ENCODE results near the gene EYA2. TPM values are rescaled to one million over a fixed set of nuclear protein-coding genes. Genes with fewer than 3 reads are reported as not detected.

EYA2 gene
- total and polyA plus RNA-seq, 2 donors (not counting 3 experiments of a cell fraction or from before 2014, with no cell fraction given): not detected

- POLR2A ChIA-PET: no interaction called here
- Histone ChIP-seq H4K20me1 (replicated peaks; ENCODE audit: control insufficient read depth, extremely low read depth, insufficient read depth, low read length) (no peaks in the 10 kb centered on the region), H3K79me2 (ENCODE audit: control insufficient read depth, insufficient read depth, low read length) (no peaks in the 10 kb centered on the region), H3K9me3 (replicated peaks; ENCODE audit: control insufficient read depth, insufficient read depth, low read length) (no peaks in the 10 kb centered on the region), H3K27me3 (ENCODE audit: control insufficient read depth in 2 of 2, insufficient read depth in 2 of 2, low read length in 2 of 2) (no peaks in the 10 kb centered on the region), H3K4me2 (ENCODE audit: insufficient read depth, low read length) (no peak overlapping the region), H3K9me1 (replicated peaks; ENCODE audit: control insufficient read depth, extremely low read depth, insufficient read depth, low read length) (no peaks in the 10 kb centered on the region), H3K9ac (replicated peaks; ENCODE audit: extremely low read depth, insufficient read depth, low read length) (no peak overlapping the region), H3K36me3 (ENCODE audit: control insufficient read depth in 2 of 2, extremely low read depth in 1 of 2, insufficient read depth in 2 of 2, low read length in 2 of 2) (no peaks in the 10 kb centered on the region), H2AFZ (ENCODE audit: low read depth, low read length) (no peak overlapping the region), H3K4me3 (replicated peaks in 1 of 3; ENCODE audit: insufficient read depth in 1 of 3, low read depth in 1 of 3, low read length in 3 of 3) (no peak overlapping the region), H3K4me1 (ENCODE audit: control insufficient read depth, extremely low read depth, insufficient read depth, low read length) (no peaks in the 10 kb centered on the region), H3K27ac (ENCODE audit: insufficient read depth, low read depth, low read length) (no peak overlapping the region)
- no peak for FAIRE-seq
- no TSS peak for BruUV-seq (replicated peaks)
- dilution Hi-C loops (cut with MboI; ENCODE audit: extremely low pct_ligation_motif_present, low sequenced_read_pairs): no loop called here
- no peak for TF ChIP-seq JUN (IDR thresholded peaks at IDR 0.05; ENCODE audit: borderline replicate concordance, insufficient read depth, insufficient read length, low read depth)
- TF ChIP-seq, protein P1, sequence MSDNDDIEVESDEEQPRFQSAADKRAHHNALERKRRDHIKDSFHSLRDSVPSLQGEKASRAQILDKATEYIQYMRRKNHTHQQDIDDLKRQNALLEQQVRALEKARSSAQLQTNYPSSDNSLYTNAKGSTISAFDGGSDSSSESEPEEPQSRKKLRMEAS (IDR thresholded peaks at IDR 0.05; ENCODE audit: insufficient read depth, insufficient read length): no peak
- TF ChIP-seq, protein P2, sequence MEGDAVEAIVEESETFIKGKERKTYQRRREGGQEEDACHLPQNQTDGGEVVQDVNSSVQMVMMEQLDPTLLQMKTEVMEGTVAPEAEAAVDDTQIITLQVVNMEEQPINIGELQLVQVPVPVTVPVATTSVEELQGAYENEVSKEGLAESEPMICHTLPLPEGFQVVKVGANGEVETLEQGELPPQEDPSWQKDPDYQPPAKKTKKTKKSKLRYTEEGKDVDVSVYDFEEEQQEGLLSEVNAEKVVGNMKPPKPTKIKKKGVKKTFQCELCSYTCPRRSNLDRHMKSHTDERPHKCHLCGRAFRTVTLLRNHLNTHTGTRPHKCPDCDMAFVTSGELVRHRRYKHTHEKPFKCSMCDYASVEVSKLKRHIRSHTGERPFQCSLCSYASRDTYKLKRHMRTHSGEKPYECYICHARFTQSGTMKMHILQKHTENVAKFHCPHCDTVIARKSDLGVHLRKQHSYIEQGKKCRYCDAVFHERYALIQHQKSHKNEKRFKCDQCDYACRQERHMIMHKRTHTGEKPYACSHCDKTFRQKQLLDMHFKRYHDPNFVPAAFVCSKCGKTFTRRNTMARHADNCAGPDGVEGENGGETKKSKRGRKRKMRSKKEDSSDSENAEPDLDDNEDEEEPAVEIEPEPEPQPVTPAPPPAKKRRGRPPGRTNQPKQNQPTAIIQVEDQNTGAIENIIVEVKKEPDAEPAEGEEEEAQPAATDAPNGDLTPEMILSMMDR (IDR thresholded peaks at IDR 0.05; ENCODE audit: extremely low read depth in 1 of 2, insufficient read depth in 1 of 2, low read depth in 1 of 2, low read length in 2 of 2): no peak
- TF ChIP-seq FOS (IDR thresholded peaks at IDR 0.05; ENCODE audit: borderline replicate concordance, insufficient read depth, low read length): no peak
- TF ChIP-seq POLR2AphosphoS5 (IDR thresholded peaks at IDR 0.05; ENCODE audit: insufficient read depth, low read depth, low read length): no peak
- no peak for TF ChIP-seq GATA2 (IDR thresholded peaks at IDR 0.05; ENCODE audit: insufficient read depth, insufficient read length, low read depth, low read length)
- no peak for TF ChIP-seq MYC (IDR thresholded peaks at IDR 0.05; ENCODE audit: low read depth, low read length)
- TF ChIP-seq POLR2A (IDR thresholded peaks at IDR 0.05; ENCODE audit: low read depth, low read length): no peak
- no peak for TF ChIP-seq EZH2 (IDR thresholded peaks at IDR 0.05; ENCODE audit: borderline replicate concordance, low read depth, low read length, severe bottlenecking)
- no peak for DNase-seq (ENCODE audit: low read depth, low spot score)
- intact Hi-C loops (cut with micrococcal nuclease): no loop called here
- CTCF ChIA-PET: no interaction called here
Measured at GRCh38 chr20:46849751-46850150, 44.9 kb upstream of the EYA2 start.

Data from endothelial cell of umbilical vein (primary cell).